GM23248 (cell line): Measurements from ENCODE around the gene SGK1.

Source experiments
- EZH2 ChIP-seq: fragments of 200-600 bp; sonication (generic); IDR thresholded peaks from 2 replicates; pipeline ENCODE4 v1.6.1; 2018; ENCODE audit warnings: antibody characterized with exemption, mild to moderate bottlenecking; ENCODE audit not compliant: insufficient read depth, poor library complexity, severe bottlenecking
- EZH2phosphoT487 ChIP-seq: fragments of 200-600 bp; sonication (generic); IDR thresholded peaks from 2 replicates; pipeline ENCODE4 v1.6.1; 2018; ENCODE audit warnings: antibody characterized with exemption, moderate library complexity, mild to moderate bottlenecking, low read depth; ENCODE audit not compliant: insufficient read depth

- TF ChIP-seq EZH2phosphoT487, result no peak
- TF ChIP-seq EZH2, result no peak
These were observed 169.3 kb downstream of the SGK1 start for GRCh38 chr6:134148566-134148965.
